ENCODE data around the gene STRADA. TPM values are rescaled to one million over a fixed set of nuclear protein-coding genes. Genes with fewer than 3 reads are reported as not detected.
A peak's percentile ranks its signal among the peaks of the same experiment; 100 is the strongest.

The STRADA gene
- total RNA-seq, 6 donors from 2014 or later: 18.7 to 60.8 (median 32.4) TPM

- Histone ChIP-seq H3K9me3 (no peaks in the 10 kb centered on the region), H3K4me1 (peaks cover 25 to 53% (median 29%) of the 10 kb centered on the region in 4 donors), H3K36me3 (peaks cover 0 to 48% (median 31%) of the 10 kb centered on the region in 4 donors), H3K27me3 (no peaks in the 10 kb centered on the region), H3K27ac (no peak overlapping the region), H3K4me3 (no peak overlapping the region)
- DNase-seq: no peak
- WGBS, 2 donors: 89 to 90% methylated on average over 16 of the region's 16 CpGs
- TF ChIP-seq CTCF (IDR thresholded peaks at IDR 0.05) (no peak), POLR2A (IDR thresholded peaks at IDR 0.05) (no peak), EP300 (IDR thresholded peaks at IDR 0.05) (no peak), POLR2AphosphoS5 (IDR thresholded peaks at IDR 0.05) (no peak)
- no peak for ATAC-seq (ENCODE audit: low FRiP score in 2 of 2)
Measured at GRCh38 chr17:63703556-63704258, 37.9 kb downstream of the STRADA start.

DNA sequence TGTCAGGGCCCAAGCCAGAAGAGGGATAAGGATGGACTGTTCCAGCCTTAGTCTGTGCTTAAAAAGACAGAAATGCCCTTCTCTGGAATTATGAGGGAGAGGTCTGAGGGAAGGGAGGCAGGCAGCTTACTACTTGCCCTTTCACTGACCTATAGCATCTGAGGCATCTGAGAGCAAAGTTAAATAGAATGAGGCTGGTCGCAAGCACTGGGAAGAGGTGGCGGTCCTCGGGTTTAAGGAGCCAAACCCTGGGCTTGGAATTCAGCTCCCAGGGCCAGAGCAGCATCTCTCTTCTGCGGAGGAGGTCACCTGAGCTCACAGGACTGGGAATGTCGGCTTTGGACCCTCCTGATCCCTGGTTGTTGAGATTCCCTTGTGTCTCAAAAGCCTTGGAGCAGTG lies 38.6 kb downstream of the STRADA start:
- no peak for DNase-seq
- H3K4me3 ChIP-seq: no peak overlapping the region
- no peaks in the 10 kb centered on the region for H3K27me3 ChIP-seq

DNA sequence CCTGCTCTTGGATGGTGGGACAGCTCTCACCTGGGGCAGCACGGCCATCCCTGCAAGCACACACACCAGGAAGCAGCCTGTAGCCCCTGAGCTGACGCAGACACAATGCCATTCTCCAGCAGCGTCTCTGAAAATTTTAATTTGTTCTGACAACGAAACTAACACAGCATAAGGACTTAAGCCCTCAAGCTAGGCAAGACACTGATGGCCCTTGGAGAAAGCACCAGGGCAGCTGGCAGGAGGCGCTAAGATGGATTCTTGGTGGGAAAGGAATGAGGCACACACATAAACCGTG lies 38.9 kb downstream of the STRADA start:
- H3K4me3 ChIP-seq: no peak overlapping the region
- TF ChIP-seq EP300 (IDR thresholded peaks at IDR 0.05) (no peak), POLR2A (IDR thresholded peaks at IDR 0.05) (no peak), CTCF (IDR thresholded peaks at IDR 0.05) (no peak), POLR2AphosphoS5 (IDR thresholded peaks at IDR 0.05) (no peak)
- peaks cover 35 to 63% (median 38%) of the 10 kb centered on the region in 4 donors for H3K4me1 ChIP-seq
- H3K27ac ChIP-seq: peak overlapping the region in 2 of 4 donors; percentile 88 to 92
- WGBS, 2 donors: 86 to 90% methylated on average over 6 of the region's 6 CpGs
- ATAC-seq (ENCODE audit: low FRiP score in 2 of 2) (no peak), DNase-seq (no peak)
- H3K27me3 ChIP-seq: no peaks in the 10 kb centered on the region
- H3K9me3 ChIP-seq: no peaks in the 10 kb centered on the region
- peaks cover 0 to 43% (median 24%) of the 10 kb centered on the region in 4 donors for H3K36me3 ChIP-seq

More for the DNA sequence above, 38.6 kb downstream of the STRADA start:
- H3K4me1 ChIP-seq: peaks cover 32 to 60% (median 36%) of the 10 kb centered on the region in 4 donors
- H3K9me3 ChIP-seq: no peaks in the 10 kb centered on the region
- ATAC-seq (ENCODE audit: low FRiP score in 2 of 2): no peak
- TF ChIP-seq CTCF (IDR thresholded peaks at IDR 0.05): no peak
- no peak for TF ChIP-seq POLR2AphosphoS5 (IDR thresholded peaks at IDR 0.05)
- TF ChIP-seq EP300 (IDR thresholded peaks at IDR 0.05): no peak
- TF ChIP-seq POLR2A (IDR thresholded peaks at IDR 0.05): no peak
- 82 to 92% methylated on average over 5 of the region's 5 CpGs for WGBS, 2 donors
- H3K36me3 ChIP-seq: peaks cover 0 to 43% (median 25%) of the 10 kb centered on the region in 4 donors
- H3K27ac ChIP-seq: peak overlapping the region in 2 of 4 donors; percentile 88 to 92

DNA sequence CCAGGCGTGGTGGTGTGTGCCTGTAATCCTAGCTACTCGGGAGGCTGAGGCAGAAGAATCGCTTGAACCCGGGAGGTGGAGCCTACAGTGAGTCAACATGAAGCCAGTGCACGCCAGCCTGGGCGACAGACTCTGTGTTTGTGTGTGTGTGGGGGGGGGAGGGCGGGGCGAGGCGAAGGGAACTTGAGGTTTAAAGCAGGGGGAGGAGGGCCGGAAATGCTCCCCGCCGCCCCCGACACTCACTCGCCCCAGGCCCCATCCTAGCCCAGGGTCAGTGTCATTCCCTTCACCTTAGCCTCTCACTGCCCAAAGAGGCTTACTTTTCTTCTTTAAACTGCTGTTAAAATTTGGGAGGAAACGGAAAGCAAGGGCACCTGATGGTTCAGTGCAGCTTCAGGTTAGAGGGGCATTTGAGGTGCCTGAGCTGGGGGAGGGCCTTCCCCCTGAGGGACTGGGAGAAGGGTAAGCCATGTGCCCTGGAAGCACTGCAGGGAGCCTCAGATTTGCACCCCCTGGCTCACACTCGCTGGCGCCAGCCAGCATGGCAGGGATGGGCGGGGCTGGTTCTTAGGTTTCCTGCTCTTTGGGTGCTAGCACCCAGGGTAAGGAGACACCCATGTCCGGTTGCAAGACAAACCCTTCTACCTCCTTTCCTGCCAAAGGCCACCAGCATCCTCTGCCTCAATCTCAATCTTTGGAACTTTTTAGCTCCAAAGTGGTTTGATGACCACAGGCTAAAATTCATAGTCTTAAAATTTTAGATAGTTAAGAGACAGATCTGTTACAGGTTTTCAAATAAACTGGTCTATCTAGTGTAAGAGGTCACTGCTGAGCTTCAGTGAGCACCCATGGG lies 39.5 kb downstream of the STRADA start:
- DNase-seq (peak; percentile 74 to 78), ATAC-seq (ENCODE audit: low FRiP score in 2 of 2) (no peak)
- Histone ChIP-seq H3K4me3 (peak overlapping the region in 3 of 4 donors; percentile 16 to 86 (median 76)), H3K4me1 (peaks cover 41 to 69% (median 44%) of the 10 kb centered on the region in 4 donors), H3K27ac (peak overlapping the region; percentile 88 to 92 (median 90)), H3K36me3 (peaks cover 0 to 39% (median 24%) of the 10 kb centered on the region in 4 donors), H3K9me3 (no peaks in the 10 kb centered on the region), H3K27me3 (no peaks in the 10 kb centered on the region)
- WGBS, 2 donors: 49 to 59% methylated on average over 11 to 19 of the region's 19 CpGs
- no peak for TF ChIP-seq CTCF (IDR thresholded peaks at IDR 0.05)
- no peak for TF ChIP-seq POLR2A (IDR thresholded peaks at IDR 0.05)
- no peak for TF ChIP-seq POLR2AphosphoS5 (IDR thresholded peaks at IDR 0.05)
- no peak for TF ChIP-seq EP300 (IDR thresholded peaks at IDR 0.05)
